Natural killer cell (primary cell): Measurements from ENCODE around the gene MGP. TPM values are rescaled to one million over a fixed set of nuclear protein-coding genes. Genes with fewer than 3 reads are reported as not detected.

ENCODE experiments used
- ATAC-seq, 3 donors: fragments of 150-1000 bp in 2 of 3; fragments of 200-7000 bp in 1 of 3; cut with Tn5 transposase; 1 replicate in 1 of 3; 2 replicates in 2 of 3; pipeline ENCODE4 v1.10.0; 2021; ENCODE audit warnings: mild to moderate bottlenecking in 2 of 3, moderate library complexity in 2 of 3
- DNase-seq, 2 donors: peaks; one replicate each; pipeline versions ENCODE4 v3.0.0 to v3.0.0-alpha.2; 2013 to 2021; ENCODE audit warnings: mixed read lengths in 1 of 2
- H3K27ac ChIP-seq: one replicate; pipeline ENCODE4 v1.5.1; 2013; ENCODE audit warnings: mild to moderate bottlenecking, low read length
- H3K27me3 ChIP-seq: one replicate; pipeline ENCODE4 v1.6.1; 2013; ENCODE audit warnings: low read length; ENCODE audit not compliant: control insufficient read depth, insufficient read depth
- H3K36me3 ChIP-seq: one replicate; pipeline ENCODE4 v1.6.1; 2013; ENCODE audit warnings: low read length; ENCODE audit not compliant: control insufficient read depth, insufficient read depth
- H3K4me1 ChIP-seq: one replicate; pipeline ENCODE4 v1.6.1; 2013; ENCODE audit warnings: low read length; ENCODE audit not compliant: control insufficient read depth, insufficient read depth
- H3K4me3 ChIP-seq: one replicate; pipeline ENCODE4 v1.5.1; 2013; ENCODE audit warnings: low read length
- H3K9me3 ChIP-seq: one replicate; pipeline ENCODE4 v1.6.1; 2013; ENCODE audit warnings: low read length; ENCODE audit not compliant: control insufficient read depth, insufficient read depth
- H3K27ac Mint-ChIP-seq, 2 donors: one replicate each; pipeline ENCODE4 v1.8.0; 2022; ENCODE audit warnings: mild to moderate bottlenecking in 2 of 2, mixed read lengths in 2 of 2, moderate library complexity in 1 of 2
- H3K27me3 Mint-ChIP-seq, 2 donors: one replicate each; pipeline ENCODE4 v1.8.0; 2022; ENCODE audit warnings: low read depth in 2 of 2, mixed read lengths in 2 of 2
- H3K36me3 Mint-ChIP-seq: one replicate; pipeline ENCODE4 v1.8.0; 2022; ENCODE audit warnings: mixed read lengths
- H3K4me1 Mint-ChIP-seq, 2 donors: one replicate each; pipeline ENCODE4 v1.8.0; 2022; ENCODE audit warnings: mixed read lengths in 2 of 2
- H3K4me3 Mint-ChIP-seq: one replicate; pipeline ENCODE4 v1.8.0; 2022; ENCODE audit warnings: mild to moderate bottlenecking, moderate library complexity, mixed read lengths
- H3K9me3 Mint-ChIP-seq, 2 donors: one replicate each; pipeline ENCODE4 v1.8.0; 2022; ENCODE audit warnings: mixed read lengths in 2 of 2
- CTCF ChIP-seq: fragments of 200-600 bp; IDR thresholded peaks from one replicate; pipeline ENCODE4 v1.8.0; 2022; ENCODE audit warnings: antibody characterized with exemption
- WGBS: methylation state at CpG from one replicate; pipeline ENCODE4 v1.1.7; 2013; ENCODE audit warnings: missing lambda C conversion rate; ENCODE audit not compliant: insufficient coverage; 5-methylcytosine and 5-hydroxymethylcytosine counted together
- intact Hi-C: fragments of 100-400 bp; cut with micrococcal nuclease; formaldehyde crosslinking; loops from one replicate; pipeline ENCODE4 v1.14.2; 2022
- total RNA-seq, 4 donors: library from RNA; stranded (reverse); fragments of 120-200 nt in 1 of 4; gene quantifications; one replicate each; pipeline versions ENCODE4 v1.2.3 to v1.2.4, GENCODE V29; 2013 to 2022

The MGP gene
- total RNA-seq, 3 donors from 2014 or later (not counting 1 experiment from before 2014, with no cell fraction given) = 0.89 to 1.1 TPM; not detected in 1

- Histone ChIP-seq H3K36me3 (peaks cover 36% of the 10 kb centered on the region), H3K4me3 (no peak overlapping the region), H3K4me1 (no peaks in the 10 kb centered on the region), H3K27me3 (no peaks in the 10 kb centered on the region), H3K9me3 (no peaks in the 10 kb centered on the region), H3K27ac (no peak overlapping the region)
- DNase-seq (no peak), ATAC-seq (no peak)
- Mint-ChIP-seq H3K27ac (peak overlapping the region; percentile 10 to 69), H3K4me1 (peaks cover 10 to 16% of the 10 kb centered on the region in 2 donors), H3K36me3 (peaks cover 32% of the 10 kb centered on the region), H3K9me3 (no peaks in the 10 kb centered on the region), H3K4me3 (no peak overlapping the region), H3K27me3 (no peaks in the 10 kb centered on the region)
- no peak for TF ChIP-seq CTCF
- 100% methylated on average over 2 of the region's 2 CpGs for WGBS
- intact Hi-C loops = no loop called here
Measured at GRCh38 chr12:14911131-14911530, 25.5 kb upstream of the MGP start.

- Mint-ChIP-seq H3K9me3 (no peaks in the 10 kb centered on the region), H3K36me3 (peaks cover 27% of the 10 kb centered on the region), H3K27me3 (no peaks in the 10 kb centered on the region), H3K4me1 (peaks cover 10 to 19% of the 10 kb centered on the region in 2 donors), H3K27ac (peak overlapping the region in 1 of 2 donors; percentile 69), H3K4me3 (no peak overlapping the region)
- no peak for TF ChIP-seq CTCF
- ATAC-seq = no peak
- intact Hi-C loops = no loop called here
- Histone ChIP-seq H3K4me1 (no peaks in the 10 kb centered on the region), H3K36me3 (peaks cover 28% of the 10 kb centered on the region), H3K27ac (no peak overlapping the region), H3K4me3 (no peak overlapping the region), H3K27me3 (no peaks in the 10 kb centered on the region), H3K9me3 (no peaks in the 10 kb centered on the region)
- 87% methylated on average over 5 of the region's 5 CpGs for WGBS
- DNase-seq = no peak
Measured at GRCh38 chr12:14910090-14910915, 24.6 kb upstream of the MGP start.

GRCh38 chr12:14907953-14908352, 22.3 kb upstream of the MGP start:
- Mint-ChIP-seq H3K4me3 (no peak overlapping the region), H3K27me3 (no peaks in the 10 kb centered on the region), H3K27ac (peak overlapping the region; percentile 1 to 2), H3K36me3 (peaks cover 11% of the 10 kb centered on the region), H3K4me1 (peaks cover 10 to 25% of the 10 kb centered on the region in 2 donors), H3K9me3 (no peaks in the 10 kb centered on the region)
- Histone ChIP-seq H3K27me3 (no peaks in the 10 kb centered on the region), H3K36me3 (peaks cover 8% of the 10 kb centered on the region), H3K9me3 (no peaks in the 10 kb centered on the region), H3K4me1 (no peaks in the 10 kb centered on the region), H3K4me3 (no peak overlapping the region), H3K27ac (no peak overlapping the region)
- 100% methylated on average over 1 of the region's 1 CpG for whole genome bisulfite sequencing
- intact Hi-C loops = no loop called here
- no peak for TF ChIP-seq CTCF
- DNase-seq = no peak
- ATAC-seq = no peak
